Measurements from ENCODE around the gene SLC39A8. TPM values are rescaled to one million over a fixed set of nuclear protein-coding genes. Genes with fewer than 3 reads are reported as not detected.

The SLC39A8 gene
- total RNA-seq, result 10 to 100 TPM; 78.4 to 80.4 TPM

GRCh38 chr4:102344954-102345794 lies at the start of gene SLC39A8:
TSS of gene SLC39A8 (minus strand) at chr4:102345482. CDS start at chr4:102344662, 820 bp downstream.

Other genes starting within 250 kb of the SLC39A8 start
- gene NFKB1, start 155.9 kb upstream of the SLC39A8 start, total RNA-seq, result 100 to 1,000 TPM; 144 to 158 TPM